Epithelial cell of prostate (primary cell): ENCODE results near the gene ANAPC16.
"Not testable (repeated sequence)": the region's sequence is repeated elsewhere in the genome, so short reads cannot be mapped to it uniquely, and the experiment has no call there.

Source experiments
- DNase-seq: peaks from one replicate; pipeline ENCODE4 v3.0.0-alpha.2; 2011; ENCODE audit warnings: low read depth, low spot score
- H3K27ac ChIP-seq: fragments of 450-650 bp; 2 replicates; pipeline ENCODE4 v1.5.1; 2017; ENCODE audit warnings: mild to moderate bottlenecking

The ANAPC16 gene

DNA sequence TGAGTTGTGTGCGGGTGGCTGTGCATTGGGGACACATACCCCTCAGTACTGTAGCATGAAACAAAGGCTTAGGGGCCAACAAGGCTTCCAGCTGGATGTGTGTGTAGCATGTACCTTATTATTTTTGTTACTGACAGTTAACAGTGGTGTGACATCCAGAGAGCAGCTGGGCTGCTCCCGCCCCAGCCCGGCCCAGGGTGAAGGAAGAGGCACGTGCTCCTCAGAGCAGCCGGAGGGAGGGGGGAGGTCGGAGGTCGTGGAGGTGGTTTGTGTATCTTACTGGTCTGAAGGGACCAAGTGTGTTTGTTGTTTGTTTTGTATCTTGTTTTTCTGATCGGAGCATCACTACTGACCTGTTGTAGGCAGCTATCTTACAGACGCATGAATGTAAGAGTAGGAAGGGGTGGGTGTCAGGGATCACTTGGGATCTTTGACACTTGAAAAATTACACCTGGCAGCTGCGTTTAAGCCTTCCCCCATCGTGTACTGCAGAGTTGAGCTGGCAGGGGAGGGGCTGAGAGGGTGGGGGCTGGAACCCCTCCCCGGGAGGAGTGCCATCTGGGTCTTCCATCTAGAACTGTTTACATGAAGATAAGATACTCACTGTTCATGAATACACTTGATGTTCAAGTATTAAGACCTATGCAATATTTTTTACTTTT is 59.7 kb downstream of the ANAPC16 start:
- DNase-seq, result no peak
- H3K27ac ChIP-seq, result peak overlapping the region; percentile 100

DNA sequence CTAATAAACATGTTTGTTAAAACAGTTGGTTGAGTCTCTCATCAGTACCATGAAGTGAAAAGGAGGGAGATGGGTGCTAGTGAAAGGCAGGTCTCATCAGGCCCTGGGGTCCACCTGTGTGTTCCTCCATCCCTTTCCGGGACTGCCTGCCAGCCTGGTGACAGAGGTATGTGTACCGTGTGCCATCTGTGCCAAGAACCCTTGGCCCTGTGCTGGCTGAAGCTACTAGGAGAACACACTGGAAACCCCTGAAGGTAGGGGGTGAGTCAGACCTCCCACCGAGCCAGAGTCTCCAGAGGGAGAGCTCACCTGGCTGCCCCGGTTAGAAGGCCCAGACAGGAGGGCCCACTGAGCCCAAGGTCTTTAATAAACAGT is 60.2 kb downstream of the ANAPC16 start:
- peak overlapping the region; percentile 100 for H3K27ac ChIP-seq
- DNase-seq, result no peak

DNA sequence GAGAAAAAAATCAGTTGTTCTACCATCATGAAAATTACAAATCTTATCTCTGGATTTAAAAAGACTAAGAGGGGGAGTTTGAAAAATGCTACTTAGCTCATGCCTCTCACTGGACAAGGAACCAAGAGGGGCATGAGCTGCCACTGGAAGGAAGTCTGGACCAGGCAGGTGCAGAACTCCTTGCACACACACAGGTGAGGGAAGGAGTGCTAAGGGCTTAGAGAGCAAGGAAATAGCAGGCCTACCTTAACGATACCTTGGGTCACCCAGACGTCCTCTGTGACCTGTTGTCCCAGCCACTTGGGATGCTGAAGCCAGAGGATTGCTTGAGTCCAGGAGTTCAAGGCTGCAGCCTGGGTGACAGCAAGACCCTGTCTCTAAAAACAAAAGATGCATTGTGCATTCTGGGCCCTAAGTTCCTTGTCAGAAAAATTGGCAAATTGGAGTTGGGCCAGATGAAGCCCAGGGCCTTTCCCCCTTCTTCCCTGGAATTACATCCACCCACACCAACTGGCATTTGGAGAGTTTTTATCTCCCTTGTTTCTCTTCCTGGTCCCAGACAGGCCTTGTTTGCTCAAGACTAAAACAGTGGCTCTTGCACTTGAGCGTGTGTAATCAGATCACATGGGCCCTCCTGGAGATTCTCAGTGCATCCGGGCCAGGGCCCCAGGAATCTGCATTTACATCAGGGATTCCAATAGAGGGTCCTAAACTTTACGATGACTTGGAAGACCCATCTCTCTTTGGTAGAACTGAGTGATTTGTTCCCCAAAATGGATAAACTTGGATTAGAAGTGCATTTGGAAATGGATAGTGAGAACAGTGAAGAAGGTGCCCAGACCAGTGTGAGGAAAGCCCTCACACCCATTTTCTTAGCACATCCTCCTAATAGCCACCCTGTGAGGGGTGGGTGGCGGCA is 60.9 kb downstream of the ANAPC16 start:
- DNase-seq, result no peak

GRCh38 chr10:72277340-72277995 is 61.7 kb downstream of the ANAPC16 start:
- no peak for DNase-seq
- H3K27ac ChIP-seq, result peak overlapping the region; percentile 100

More for the DNA sequence above, 60.9 kb downstream of the ANAPC16 start:
- peak overlapping the region; percentile 100 for H3K27ac ChIP-seq

GRCh38 chr10:72277996-72278667 is 62.3 kb downstream of the ANAPC16 start:
- no peak for DNase-seq
- H3K27ac ChIP-seq, result peak overlapping the region; percentile 100

GRCh38 chr10:72278668-72279393 is 63.0 kb downstream of the ANAPC16 start:
- DNase-seq, result no peak
- peak overlapping the region; percentile 100 for H3K27ac ChIP-seq

GRCh38 chr10:72279587-72279986 is 63.8 kb downstream of the ANAPC16 start:
- not testable (repeated sequence) for DNase-seq
- H3K27ac ChIP-seq, result peak overlapping the region; percentile 100

- no peak for DNase-seq
- no peak overlapping the region for H3K27ac ChIP-seq
Observed at GRCh38 chr10:72283131-72283530, 67.3 kb downstream of the ANAPC16 start.
